Mammary microvascular endothelial cell (primary cell): Measurements from ENCODE around the gene C6orf52. TPM values are rescaled to one million over a fixed set of nuclear protein-coding genes. Genes with fewer than 3 reads are reported as not detected.

Experiments
- total RNA-seq: library from RNA; depleted of rRNA; stranded (reverse); fragments of >200 nt; gene quantifications from 2 replicates; pipeline ENCODE4 v1.2.3, GENCODE V29; 2015

The C6orf52 gene
- not detected in 2 replicates for total RNA-seq

DNA sequence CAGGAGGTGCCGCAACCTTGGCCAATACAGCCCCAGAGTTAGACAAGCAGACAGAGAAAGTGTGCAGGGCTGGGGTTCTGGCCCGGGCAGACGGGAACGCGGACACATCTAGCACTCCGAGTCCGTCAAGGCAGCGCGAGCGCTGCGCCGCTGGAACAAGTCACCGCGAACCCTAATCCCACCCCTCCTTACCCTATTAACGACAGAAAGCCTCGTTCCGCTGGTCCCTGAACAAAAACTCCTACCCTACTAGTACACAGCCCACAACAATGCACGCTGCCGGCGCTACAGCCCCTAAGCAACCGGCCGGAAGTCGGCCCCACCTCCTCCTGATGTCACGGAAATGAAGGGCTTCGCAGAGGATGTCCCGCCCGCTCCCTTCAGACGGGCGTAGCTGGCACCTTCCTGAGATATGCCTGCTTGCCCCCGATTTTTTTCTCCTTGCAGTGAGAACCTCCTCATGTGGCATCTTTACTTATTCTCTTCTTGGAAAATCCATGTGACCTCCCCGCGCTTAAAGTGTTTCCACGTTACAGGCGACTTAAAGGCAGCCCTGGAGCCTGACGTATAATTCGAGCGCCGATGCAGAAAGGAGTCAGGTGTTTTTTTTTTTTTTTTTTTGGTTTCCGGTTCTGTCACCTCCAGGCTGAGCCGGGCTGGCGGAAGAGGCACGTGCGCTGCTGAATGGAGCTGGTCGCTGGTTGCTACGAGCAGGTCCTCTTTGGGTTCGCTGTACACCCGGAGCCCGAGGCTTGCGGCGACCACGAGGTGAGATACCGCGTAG lies at the start of gene C6orf52, which contains the start of gene PAK1IP1:
C6orf52 (minus strand) TSS at position 315 of the 784 bp plus-strand sequence. CDS start 7,066 bp downstream, outside the sequence.
PAK1IP1 (plus strand) TSS at position 671 of the 784 bp plus-strand sequence; CDS start at position 685, 14 bp downstream.

GRCh38 chr6:10722820-10723566 lies 28.6 kb upstream of the C6orf52 start, which contains the start of gene TMEM14C:
TMEM14C (plus strand) TSS chr6:10723070; CDS start chr6:10724614, 1,544 bp downstream.

Other genes with a start within 250 kb of the C6orf52 start
- gene GCNT2, start 173.3 kb downstream of the C6orf52 start, total RNA-seq = 9.3 and 10.0 TPM in 2 replicates
- 35.0 and 40.6 TPM in 2 replicates for gene PAK1IP1, start 356 bp upstream of the C6orf52 start, total RNA-seq
- gene TMEM14C, start 28.5 kb upstream of the C6orf52 start, total RNA-seq = 173 and 174 TPM in 2 replicates
- gene TMEM14B, start 53.2 kb upstream of the C6orf52 start, total RNA-seq = 125 and 127 TPM in 2 replicates
- gene MAK, start 143.9 kb upstream of the C6orf52 start, total RNA-seq = 0.07 TPM in 1 of 2 replicates, not detected in the other
- not detected in 2 replicates for gene GCM2, start 187.4 kb upstream of the C6orf52 start, total RNA-seq
- gene SYCP2L, start 192.4 kb upstream of the C6orf52 start, total RNA-seq = not detected in 2 replicates